ENCODE measurements around the gene MS4A4A.

GRCh38 chr11:60334005-60334620, 53.6 kb downstream of the MS4A4A start:
- TF ChIP-seq POLR2AphosphoS5 (IDR thresholded peaks at IDR 0.05) (no peak), CTCF (IDR thresholded peaks at IDR 0.05) (peak; percentile 39 to 65 (median 43))

Data from esophagus muscularis mucosa (tissue), 3 donors.